Germinal center (tissue), 1 donor: ENCODE data around the gene IFNA1.
"Not testable (repeated sequence)": the region's sequence is repeated elsewhere in the genome, so short reads cannot be mapped to it uniquely, and the experiment has no call there.

Source experiments
- DNase-seq: peaks from one replicate; pipeline ENCODE4 v3.0.0; 2012; ENCODE audit warnings: mixed read lengths, low spot score

The IFNA1 gene

DNA sequence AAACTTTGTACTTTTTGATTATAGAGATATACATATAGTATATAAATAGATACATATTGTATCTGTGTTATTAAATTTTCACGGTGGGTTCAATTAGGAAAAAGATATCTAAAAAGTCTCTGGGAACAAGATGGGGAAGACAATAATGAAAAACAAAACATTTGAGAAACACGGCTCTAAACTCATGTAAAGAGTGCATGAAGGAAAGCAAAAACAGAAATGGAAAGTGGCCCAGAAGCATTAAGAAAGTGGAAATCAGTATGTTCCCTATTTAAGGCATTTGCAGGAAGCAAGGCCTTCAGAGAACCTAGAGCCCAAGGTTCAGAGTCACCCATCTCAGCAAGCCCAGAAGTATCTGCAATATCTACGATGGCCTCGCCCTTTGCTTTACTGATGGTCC is at the start of gene IFNA1:
TSS of gene IFNA1 (plus strand) at position 301 of the 400 bp plus-strand sequence. CDS start at position 370, 69 bp downstream.
- DNase-seq = no peak

DNA sequence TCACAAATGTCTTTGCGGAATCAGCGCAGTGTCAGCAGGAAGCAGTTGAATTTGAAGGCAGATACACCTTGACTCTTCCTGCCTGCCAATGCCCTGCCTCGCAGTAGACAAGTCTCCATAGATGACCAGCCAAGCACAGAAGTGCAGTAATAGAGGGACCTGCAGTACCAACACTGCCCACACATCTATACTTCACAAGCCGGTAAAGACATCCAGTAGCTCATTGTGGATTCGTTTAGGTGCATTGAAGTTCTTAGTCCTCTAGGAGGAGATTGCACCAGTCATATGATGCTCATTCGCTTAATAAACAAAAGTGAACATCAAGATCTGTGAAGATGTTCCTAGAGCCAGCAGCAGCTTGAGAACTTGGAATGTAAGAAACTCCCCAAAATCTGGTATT is 48.0 kb upstream of the IFNA1 start:
- peak; percentile 26 for DNase-seq

DNA sequence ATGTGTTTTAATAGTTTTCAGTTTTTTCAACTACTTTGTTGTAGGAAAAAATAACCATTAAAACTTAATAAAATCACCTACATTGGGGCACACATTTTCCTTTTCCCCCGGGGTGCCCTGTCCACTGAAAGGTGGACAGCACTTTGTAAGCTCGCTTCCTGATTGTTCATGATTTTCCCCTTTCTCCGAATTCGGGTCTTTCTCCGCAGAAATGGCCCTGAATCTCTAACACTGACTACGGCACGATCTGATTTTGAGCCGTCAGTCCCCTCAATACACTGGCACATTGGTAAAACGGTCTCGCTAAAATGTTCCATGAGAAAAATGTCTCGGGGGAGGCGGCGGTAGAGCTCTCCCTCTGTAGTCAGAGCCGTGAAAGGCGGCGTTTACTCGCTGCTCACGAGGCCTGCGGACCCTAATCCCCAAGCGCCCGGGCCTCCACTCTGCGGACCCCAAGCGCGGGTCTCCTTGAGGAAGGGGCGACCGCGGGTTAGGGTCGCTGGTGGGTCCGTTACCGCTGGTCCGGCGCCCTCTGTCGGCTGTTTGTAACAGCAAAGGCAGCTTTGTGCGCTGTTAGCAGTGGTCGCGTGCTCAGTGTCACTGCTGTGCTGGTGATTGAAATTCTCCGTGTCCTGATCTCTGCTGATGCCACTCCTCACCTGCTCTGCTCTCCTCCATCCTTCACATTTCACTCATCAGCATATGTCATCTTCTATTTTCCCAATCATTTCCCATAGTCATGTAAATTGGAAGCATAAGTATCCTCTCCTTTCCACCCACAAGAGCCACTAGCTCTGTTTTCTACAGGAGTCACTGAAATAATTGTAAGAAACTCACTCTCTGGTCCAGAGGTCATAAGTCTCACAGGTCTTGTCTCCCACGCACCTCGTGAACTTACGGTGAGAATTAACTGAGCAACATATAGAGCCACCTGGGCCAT is 44.2 kb upstream of the IFNA1 start:
- no peak for DNase-seq

DNA sequence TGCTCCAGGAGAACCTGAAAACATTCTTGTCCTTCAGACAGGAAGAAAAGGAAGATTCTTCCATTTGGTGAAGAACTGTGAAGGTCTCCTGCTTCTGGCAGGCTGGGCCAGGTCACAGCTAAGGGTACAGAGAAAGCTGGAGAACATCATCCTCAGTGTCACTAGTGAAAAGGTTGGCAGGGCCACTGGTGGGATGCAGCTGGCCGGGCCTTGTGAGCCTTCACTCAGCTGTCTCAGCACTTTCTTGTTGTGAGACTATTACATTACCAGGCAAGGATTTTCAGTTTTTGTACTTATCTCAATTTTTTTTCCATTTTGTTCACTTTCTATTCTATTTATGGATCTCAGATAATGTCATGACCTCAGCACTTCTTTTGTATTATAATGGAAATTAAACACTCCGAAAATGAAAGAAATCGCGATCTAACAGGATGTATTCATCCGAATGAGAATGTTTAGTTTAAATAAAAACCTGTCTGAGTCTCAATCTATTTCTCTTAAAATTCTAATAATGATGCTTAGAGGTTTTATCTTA is 41.2 kb upstream of the IFNA1 start:
- no peak for DNase-seq

DNA sequence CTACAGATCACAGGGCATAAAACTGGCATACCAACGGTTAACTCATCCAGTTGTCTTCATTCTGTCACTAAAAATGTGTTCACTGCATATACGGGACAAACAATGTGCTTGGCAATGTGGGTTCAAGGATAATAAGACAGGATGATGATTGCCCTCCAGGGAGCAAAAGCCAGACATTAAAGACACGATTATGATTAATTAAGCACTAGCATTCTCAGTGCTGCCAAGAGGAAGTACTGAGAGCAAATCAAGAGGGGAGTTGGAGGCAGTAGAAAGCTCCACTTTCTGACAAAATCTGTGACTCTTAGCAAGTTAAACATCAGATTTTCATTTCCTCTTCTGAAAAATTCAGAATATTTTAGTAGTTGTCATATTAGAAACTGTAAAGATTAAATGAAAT is 40.3 kb upstream of the IFNA1 start:
- no peak for DNase-seq

DNA sequence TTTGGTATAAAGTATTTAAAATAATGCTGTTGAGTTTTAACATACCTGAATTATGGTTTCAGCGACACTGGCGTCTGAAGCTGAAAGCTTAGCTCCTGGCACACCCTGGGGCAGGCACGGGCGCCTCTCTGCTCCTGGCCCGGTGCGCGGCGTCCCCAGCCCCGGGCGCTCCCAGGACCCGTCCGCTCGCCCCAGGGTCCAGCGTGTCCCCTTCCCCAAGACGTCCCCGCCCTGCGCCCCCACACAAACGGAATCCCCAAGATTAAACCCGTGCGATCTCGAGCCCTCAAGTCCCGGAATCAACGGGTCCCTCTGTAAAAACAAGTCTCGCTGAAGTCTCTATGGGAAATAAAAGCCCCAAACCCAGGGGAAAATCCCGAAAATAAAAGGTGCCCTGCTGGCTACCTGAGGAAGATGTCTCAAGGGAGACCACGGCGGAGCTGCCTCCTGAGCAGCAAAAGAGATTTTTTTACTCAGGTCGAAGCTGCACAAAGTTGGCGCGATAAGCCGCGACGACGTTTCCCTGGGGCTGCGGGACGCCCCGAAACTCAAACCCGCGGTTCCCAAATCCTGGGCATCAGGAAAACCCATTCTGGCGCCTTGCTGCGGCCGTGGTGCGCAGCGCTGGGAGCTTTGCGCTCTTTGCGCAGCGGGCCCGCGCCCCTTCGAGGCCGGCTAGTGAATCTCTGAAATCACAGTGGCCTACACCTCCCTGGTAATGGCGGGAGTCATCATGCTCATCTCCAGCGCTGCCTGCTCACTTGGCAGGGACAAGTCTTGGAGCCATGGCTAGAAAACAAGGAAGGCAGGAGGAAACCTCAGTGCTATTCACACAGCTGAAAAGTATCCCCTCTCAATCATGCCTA is 37.6 kb upstream of the IFNA1 start:
- DNase-seq = no peak

DNA sequence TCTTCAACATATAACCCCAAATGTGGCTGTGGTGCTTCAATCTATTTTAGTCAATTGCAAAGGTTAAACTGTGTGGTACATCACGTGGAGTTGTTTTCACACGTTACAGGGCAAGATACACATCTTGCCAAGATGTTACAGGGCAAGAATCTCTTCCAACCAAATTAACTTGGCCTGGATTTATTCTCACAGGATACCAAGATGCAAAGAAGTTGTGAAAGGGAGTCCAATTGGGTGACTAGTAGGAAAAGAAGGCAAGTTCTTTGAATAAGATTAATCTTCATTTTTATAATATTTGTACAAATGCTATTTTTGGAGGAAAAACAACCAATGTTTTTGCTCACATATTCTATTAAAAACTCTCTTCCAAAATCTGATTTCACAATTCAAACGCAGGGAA is 36.1 kb upstream of the IFNA1 start:
- no peak for DNase-seq

DNA sequence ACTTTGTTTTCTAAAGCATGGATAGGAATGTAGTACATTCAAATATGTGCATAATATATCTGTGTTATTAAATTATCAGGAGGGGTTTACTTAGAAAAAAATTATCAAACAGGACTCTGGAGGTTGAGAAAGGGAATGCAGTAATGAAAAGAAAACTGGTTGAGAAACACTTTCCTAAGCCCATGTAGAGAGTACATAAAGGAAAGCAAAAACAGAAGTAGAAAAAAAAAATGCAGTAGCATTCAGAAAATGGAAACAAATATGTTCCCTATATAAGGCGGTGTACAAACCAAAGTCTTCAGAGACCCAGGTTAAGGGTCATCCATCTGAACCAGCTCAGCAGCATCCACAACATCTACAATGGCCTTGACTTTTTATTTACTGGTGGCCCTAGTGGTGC is 31.4 kb upstream of the IFNA1 start, which contains the start of gene IFNA8:
TSS of gene IFNA8 (plus strand) at position 301 of the 400 bp plus-strand sequence. CDS start at position 361, 60 bp downstream.
- no peak for DNase-seq

DNA sequence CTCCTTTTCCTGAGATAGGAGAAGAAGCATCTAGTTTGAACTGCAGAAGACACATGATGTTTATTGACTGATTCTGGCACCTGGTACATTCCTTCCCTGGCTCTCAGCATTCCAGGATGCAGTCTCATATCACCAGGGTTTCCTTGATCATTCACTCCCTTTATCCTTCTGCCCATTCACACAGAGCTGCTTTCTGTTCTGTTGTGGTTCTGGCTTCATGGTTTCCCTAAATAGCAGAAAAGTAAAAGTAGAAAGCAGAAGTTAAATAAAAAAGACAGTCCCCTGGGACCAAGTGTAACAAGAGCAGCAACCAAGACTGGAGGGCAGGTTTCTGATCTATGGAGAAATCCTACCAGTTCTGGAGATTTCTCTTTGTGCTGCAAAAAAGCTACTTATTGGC is 28.1 kb upstream of the IFNA1 start:
- peak; percentile 27 for DNase-seq

DNA sequence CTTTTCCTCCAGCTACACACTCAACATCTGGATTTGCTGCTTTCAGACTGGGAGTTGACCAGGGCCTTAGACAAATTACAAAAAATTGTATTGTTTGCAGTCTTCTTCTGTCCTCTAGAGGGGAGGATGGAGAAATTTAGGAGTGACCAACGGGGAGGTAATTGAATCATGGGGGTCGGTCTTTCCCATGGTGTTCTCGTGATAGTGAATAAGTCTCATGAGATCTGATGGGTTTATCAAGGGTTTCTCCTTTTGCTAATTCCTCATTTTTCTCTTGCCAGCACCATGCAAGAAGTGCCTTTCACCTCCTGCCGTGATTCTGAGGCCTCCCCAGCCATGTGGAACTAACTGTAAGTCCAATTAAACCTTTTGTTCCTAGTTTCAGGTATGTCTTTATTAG is 27.1 kb upstream of the IFNA1 start:
- no peak for DNase-seq

DNA sequence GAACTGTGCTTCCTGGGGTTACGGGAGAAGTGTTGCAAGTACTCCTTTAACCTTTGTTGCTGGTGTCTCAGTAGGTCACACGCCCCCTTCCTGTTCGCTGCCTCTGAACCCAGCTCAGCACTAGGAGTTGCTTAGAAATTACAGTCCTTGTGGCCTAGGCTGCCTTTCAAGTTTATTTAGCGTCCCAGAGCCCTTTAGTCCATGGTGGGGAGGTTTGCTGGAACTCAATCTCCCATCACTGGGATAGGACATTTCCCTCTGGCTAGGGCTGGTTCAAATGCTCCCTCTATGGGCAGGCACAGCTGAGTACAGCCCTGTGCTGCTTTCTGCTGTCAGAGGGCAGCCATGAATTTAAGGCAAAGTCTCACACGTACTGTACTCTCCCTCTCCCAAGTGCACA is 26.6 kb upstream of the IFNA1 start:
- no peak for DNase-seq

DNA sequence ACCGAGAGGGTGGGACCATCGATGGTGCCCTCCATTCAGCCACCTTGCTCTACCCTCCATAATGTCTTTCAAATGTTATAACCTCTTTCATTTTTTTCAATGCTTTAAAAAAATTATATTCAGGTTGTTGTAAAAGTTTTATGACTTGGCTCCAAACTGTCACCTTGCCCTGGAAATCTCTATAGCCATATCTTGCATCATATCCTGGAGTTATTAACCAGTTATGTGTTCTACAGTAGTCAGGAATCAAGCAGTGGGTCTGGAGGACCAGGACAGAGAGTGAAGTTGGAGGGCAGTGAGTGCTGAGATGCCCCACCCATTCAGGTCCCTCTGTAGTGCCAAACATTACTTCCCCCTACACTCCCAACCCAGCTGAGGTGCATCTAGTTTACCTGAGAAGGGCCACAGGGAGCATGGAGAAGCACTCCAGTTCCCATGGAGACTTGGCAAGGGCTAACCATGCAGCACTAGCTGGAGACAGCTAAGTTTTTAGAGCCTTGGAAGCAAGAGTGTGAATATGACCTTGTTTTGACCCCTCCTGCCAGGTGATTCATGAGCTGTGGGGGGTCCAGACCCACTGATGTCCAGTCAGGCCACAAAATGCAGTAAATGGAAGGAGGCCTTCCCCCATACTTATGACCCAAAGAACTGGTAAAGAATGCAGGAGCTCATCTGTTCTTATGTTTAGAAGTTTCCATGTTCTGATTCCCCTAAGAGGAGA is 25.9 kb upstream of the IFNA1 start:
- no peak for DNase-seq

DNA sequence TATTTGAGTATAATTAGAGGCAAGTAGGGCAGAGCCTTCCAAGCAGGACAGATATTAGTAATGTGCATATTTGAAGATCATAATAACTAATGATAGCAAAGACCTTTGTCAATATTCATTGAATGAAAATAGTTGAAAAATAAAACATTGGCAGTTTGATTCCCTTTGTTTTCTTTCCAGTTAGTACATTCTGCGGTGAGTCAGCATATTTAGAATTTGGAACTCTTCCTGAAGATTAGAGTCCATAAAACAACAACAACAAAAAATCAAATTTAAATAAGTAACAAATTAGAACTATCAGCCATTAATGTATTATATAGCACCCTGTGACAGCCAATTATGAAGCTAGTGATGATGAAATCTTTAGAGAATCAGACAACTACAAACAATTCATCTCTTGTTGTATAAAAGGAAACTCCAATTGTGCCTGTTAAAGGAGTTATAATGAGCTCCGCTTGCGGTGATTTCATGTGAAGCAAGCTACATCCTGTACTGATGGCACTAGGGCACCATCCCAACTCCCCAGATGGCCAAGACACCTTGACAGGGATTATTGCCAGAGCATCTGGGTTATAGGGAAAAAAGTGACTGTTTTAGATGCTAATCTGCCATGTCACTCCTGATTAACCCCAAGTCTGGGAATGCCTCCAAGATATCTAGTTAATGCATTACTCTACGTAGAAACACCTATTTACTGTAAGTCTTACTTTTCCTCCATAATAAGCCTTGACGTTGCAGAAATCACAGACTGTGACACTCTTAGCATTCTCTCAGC is 24.6 kb upstream of the IFNA1 start:
- DNase-seq = no peak

DNA sequence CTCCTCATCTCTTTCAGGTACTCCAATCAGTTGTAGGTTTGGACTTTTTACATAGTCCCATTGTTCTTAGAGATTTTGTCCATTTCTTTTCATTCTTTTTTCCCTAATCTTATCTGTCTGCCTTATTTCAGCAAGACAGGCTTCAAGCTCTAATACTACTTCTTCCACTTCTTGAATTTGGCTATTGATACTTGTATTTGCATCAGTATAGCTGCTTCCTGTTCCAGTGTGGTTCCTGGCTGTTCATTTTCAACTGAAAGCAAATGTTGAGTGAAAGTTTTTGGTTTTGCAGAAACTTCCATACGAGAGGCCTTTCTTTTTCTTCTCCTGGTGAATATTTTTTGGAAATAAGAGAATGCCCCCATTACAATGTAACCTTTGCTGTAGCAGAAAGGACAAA is 12.0 kb upstream of the IFNA1 start:
- no peak for DNase-seq

DNA sequence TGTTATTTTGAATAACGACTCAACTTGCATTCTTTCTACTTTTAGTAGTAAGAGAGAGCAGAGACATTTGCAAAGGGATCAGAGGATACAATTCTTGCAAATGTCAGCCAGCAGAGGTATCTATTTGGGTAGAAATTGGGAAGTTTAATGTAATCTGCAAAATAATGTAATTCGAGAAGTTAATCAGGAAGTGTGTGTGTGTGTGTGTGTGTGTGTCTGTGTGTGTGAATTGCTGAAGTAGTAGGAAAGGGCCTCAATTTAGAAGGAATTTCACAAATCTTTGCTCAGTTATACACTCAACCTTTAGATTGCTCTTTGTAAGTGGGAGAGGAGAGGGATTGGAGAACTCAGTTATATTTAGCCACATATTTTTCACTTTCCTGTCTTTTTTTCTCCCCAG is 11.0 kb upstream of the IFNA1 start:
- DNase-seq = no peak

DNA sequence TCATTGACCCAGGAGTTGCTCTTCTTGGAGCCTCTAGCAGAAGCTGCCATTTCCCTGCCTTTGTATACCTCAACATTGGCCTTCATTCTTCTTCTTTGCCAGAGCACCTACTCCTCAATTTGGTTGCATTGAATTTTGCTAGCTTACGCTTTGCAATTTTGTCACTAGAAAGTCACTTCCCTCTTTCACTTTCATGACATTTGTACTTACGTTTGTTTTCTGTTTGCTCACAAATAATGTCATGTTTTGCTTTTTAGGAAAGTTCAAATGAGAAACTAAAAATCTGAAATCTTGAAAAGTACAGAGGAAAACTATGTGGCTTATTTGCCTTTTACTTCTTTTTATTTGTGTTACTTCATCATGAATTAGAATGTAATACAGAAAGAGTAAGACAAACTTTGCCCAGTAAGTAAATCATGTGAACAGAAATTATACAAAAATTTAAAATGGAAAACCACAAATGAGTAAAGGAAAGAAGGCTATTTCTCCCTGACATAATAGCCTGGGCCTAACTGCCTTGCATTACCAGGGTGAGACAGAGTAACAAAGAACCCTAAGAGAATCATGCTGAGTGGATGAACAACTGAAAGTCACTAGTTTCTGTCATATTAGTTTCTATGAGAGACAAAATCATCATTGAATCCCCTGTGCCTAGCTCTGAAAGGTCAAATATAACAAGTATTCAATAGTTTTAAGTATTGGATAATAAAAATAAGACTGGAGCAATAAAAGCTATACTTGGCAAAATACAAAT is 7.4 kb upstream of the IFNA1 start:
- DNase-seq = no peak

DNA sequence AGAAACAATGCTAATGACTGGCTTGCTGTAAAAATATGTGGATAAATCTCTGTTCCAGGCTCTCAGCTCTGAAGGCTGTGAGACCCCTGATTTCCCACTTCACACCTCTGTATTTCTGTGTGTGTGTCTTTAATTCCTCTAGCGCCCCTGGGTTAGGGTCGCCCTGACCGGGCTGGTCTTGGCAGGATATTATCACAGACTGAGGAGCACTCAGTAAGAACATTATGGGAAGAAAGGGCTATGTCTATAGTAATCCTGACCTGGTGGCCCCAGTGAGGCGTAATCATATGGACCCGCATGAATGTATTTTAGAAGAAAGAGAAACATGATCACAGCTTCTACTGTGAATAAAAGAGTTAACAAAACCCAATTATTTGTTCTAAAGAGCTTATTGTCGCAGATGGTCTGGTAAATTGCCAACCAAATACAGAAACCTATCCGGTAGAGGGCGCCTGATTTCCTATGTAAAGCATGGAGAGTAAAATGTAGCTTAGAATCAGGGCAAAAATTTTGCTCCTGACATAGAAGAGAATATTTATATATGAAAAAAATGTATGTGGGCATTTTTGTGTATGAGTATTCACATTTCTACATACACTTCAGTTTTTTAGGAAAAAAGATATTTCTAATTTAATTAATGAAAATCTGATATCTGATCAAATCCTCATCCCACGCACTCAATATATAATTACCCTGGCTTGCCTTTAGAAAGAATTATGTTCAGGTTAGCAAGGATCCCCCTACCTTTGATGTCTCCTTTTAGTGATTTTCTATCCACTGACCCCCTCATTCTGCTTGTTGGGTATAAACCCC is 5.8 kb upstream of the IFNA1 start:
- peak; percentile 14 for DNase-seq

DNA sequence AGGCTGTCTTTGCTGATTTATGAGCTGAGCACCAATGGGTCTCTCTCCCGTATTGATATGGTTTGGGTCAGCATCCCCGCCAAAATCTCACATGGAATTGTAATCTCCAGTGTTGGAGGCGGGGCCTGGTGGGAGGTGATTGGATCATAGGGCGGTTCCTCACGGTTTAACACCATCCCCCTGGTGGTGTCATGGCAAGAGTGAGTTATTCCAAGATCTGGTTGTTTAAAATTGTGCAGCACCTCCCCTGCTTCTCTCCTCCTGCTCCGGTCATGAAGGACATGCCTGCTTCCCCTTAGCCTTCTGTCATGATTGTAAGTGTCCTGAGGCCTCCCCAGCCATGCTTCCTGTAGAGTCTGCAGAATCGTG is 5.2 kb upstream of the IFNA1 start:
- DNase-seq = not testable (repeated sequence)

DNA sequence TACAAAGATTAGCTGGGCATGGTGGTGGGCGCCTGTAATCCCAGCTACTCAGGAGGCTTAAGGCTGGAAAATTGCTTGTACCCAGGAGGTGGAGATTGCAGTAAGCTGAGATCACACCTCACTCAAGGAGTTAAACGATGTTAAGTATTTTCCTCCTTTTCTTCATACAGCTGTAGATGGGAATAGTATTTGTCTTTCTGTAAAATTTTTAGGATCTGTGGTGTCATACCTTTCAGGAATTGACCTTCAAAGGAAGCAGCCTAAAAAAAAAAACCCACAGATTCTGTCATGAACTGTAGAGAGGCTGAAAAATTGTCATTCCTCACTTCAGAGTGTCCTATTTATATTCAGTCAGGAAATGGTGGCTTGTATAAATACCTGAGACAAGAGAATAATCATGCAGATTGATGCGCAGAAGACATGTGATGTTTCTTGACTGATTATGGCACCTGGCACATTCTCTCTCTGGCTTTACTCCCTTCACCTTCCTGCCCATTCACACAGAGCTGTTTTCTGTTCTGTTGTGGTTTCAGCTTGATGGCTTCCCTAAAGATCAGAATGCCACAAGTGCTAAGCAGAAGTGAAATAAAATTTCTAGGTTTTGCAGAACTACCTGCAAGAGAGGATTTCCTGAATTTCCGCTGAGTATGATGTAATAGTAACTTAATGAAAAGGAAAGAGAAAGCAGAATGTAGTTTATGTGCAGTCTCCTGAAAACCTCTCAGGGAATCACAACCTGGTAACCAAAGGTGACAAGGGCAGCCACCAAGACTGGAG is 3.8 kb downstream of the IFNA1 start:
- peak; percentile 48 for DNase-seq
